ENCODE data around the gene SLC8A2.

GRCh38 chr19:47461876-47462275, 9.8 kb downstream of the SLC8A2 start:
- TF ChIP-seq FOXP2 (optimal IDR thresholded peaks at IDR 0.05; ENCODE audit: borderline replicate concordance, extremely low read depth, extremely low read length, insufficient read depth), result no peak
- TF ChIP-seq REST (IDR thresholded peaks at IDR 0.05; ENCODE audit: insufficient read depth in 1 of 2, low read depth in 2 of 2, low read length in 2 of 2), result no peak
- no peak for TF ChIP-seq POLR2AphosphoS5 (IDR thresholded peaks at IDR 0.05; ENCODE audit: low read depth, low read length)
